ENCODE results near the gene ENOX1.

The ENOX1 gene

GRCh38 chr13:43544011-43544410 is 242.8 kb downstream of the ENOX1 start:
- peak; percentile 58 for DNase-seq

- DNase-seq: peak; percentile 39
Observed at GRCh38 chr13:43543331-43543730, 243.4 kb downstream of the ENOX1 start.

- peak; percentile 21 for DNase-seq
Observed at GRCh38 chr13:43537124-43537523, 249.6 kb downstream of the ENOX1 start.

- DNase-seq: no peak
Observed at GRCh38 chr13:43529796-43530195, 257.0 kb downstream of the ENOX1 start.

GRCh38 chr13:43528992-43529391 is 257.8 kb downstream of the ENOX1 start:
- peak; percentile 30 for DNase-seq

- DNase-seq: peak; percentile 84
Observed at GRCh38 chr13:43522788-43523187, 264.0 kb downstream of the ENOX1 start.

- DNase-seq: no peak
Observed at GRCh38 chr13:43520351-43520750, 266.4 kb downstream of the ENOX1 start.

GRCh38 chr13:43518833-43519232 is 267.9 kb downstream of the ENOX1 start:
- DNase-seq: no peak

- peak; percentile 96 for DNase-seq
Observed at GRCh38 chr13:43516401-43516833, 270.4 kb downstream of the ENOX1 start.

- no peak for DNase-seq
Observed at GRCh38 chr13:43515531-43515930, 271.2 kb downstream of the ENOX1 start.

- no peak for DNase-seq
Observed at GRCh38 chr13:43514311-43514710, 272.5 kb downstream of the ENOX1 start.

- no peak for DNase-seq
Observed at GRCh38 chr13:43512221-43512620, 274.6 kb downstream of the ENOX1 start.

GRCh38 chr13:43510956-43511901 is 275.5 kb downstream of the ENOX1 start:
- DNase-seq: no peak

GRCh38 chr13:43495732-43496131 is 291.0 kb downstream of the ENOX1 start:
- no peak for DNase-seq

- DNase-seq: no peak
Observed at GRCh38 chr13:43494206-43494605, 292.6 kb downstream of the ENOX1 start.

- no peak for DNase-seq
Observed at GRCh38 chr13:43493496-43494000, 293.2 kb downstream of the ENOX1 start.

GRCh38 chr13:43492745-43493144 is 294.0 kb downstream of the ENOX1 start:
- DNase-seq: no peak

GRCh38 chr13:43492311-43492710 is 294.5 kb downstream of the ENOX1 start:
- no peak for DNase-seq

GRCh38 chr13:43489233-43489632 is 297.5 kb downstream of the ENOX1 start:
- DNase-seq: peak; percentile 13

- no peak for DNase-seq
Observed at GRCh38 chr13:43487885-43488284, 298.9 kb downstream of the ENOX1 start.

- DNase-seq: no peak
Observed at GRCh38 chr13:43487461-43487860, 299.3 kb downstream of the ENOX1 start.

- DNase-seq: no peak
Observed at GRCh38 chr13:43484432-43485225, 302.1 kb downstream of the ENOX1 start.

GRCh38 chr13:43483930-43484329 is 302.8 kb downstream of the ENOX1 start:
- no peak for DNase-seq
